K562 (cell line): Measurements from ENCODE around the gene NOD2. TPM values are rescaled to one million over a fixed set of nuclear protein-coding genes. Genes with fewer than 3 reads are reported as not detected.
A peak's percentile ranks its signal among the peaks of the same experiment; 100 is the strongest.

Experiments used
- ATAC-seq: fragments of 200-7000 bp; cut with Tn5 transposase; 3 replicates; pipeline ENCODE4 v1.9.1; 2020; ENCODE audit warnings: moderate library complexity
- BruUV-seq: library from RNA; stranded (reverse); fragments of 400-500 nt; replicated peaks from 2 replicates; lab custom pipeline; 2021; lab: Mats Ljungman, UMichigan
- CTCF ChIA-PET: fragments of 300-600 bp; formaldehyde crosslinking; extraction: SDS; loops from one replicate; lab custom pipeline; 2021; ENCODE audit warnings: low intra/inter-chr PET ratio; lab: Yijun Ruan, JAX
- POLR2A ChIA-PET: fragments of 300-600, 350-650 bp; sonication (Branson Sonifier 250); formaldehyde crosslinking; extraction: SDS; loops from one replicate; lab custom pipeline; 2021; ENCODE audit warnings: antibody characterized with exemption, inconsistent platforms; lab: Yijun Ruan, JAX
- DNase-seq, 4 experiments: peaks; one replicate each; pipeline versions ENCODE4 v3.0.0 to v3.0.0-alpha.2; 2011 to 2018; ENCODE audit warnings: low spot score in 3 of 4, mixed read lengths in 3 of 4; ENCODE audit errors: extremely low read depth in 1 of 4
- FAIRE-seq: peaks from 2 replicates; lab custom pipeline; 2011; peaks lifted over from hg19 to GRCh38; lab: Jason Lieb, UNC
- H2AFZ ChIP-seq: 2 replicates; pipeline ENCODE4 v1.6.0; 2011; ENCODE audit warnings: low read depth, low read length, control low read depth, inconsistent platforms
- H3K27ac ChIP-seq: fragments of 200-600 bp; 3 replicates; pipeline ENCODE4 v1.8.0; 2011; ENCODE audit warnings: low read depth, mild to moderate bottlenecking, control low read depth, inconsistent platforms, low read length, moderate library complexity, mixed read lengths; ENCODE audit errors: extremely low read depth
- H3K27me3 ChIP-seq, 2 experiments: fragments of 300-600 bp in 1 of 2; 2 replicates in 1 of 2; 3 replicates in 1 of 2; pipeline versions ENCODE4 v1.6.0 to v1.8.0; 2011; ENCODE audit warnings: inconsistent platforms in 2 of 2, low read length in 2 of 2, mild to moderate bottlenecking in 1 of 2, mixed read lengths in 1 of 2, moderate library complexity in 1 of 2; ENCODE audit not compliant: control insufficient read depth in 2 of 2, insufficient read depth in 2 of 2
- H3K36me3 ChIP-seq: fragments of 300-600 bp; 3 replicates; pipeline ENCODE4 v1.8.0; 2011; ENCODE audit warnings: mild to moderate bottlenecking, low read length, inconsistent platforms; ENCODE audit not compliant: control insufficient read depth, insufficient read depth
- H3K4me1 ChIP-seq, 2 experiments: fragments of 200-600 bp in 1 of 2; replicated peaks in 1 of 2; 2 replicates in 1 of 2; 3 replicates in 1 of 2; pipeline versions ENCODE4 v1.5.1 to v1.8.0; 2011; ENCODE audit warnings: inconsistent platforms in 2 of 2, low read length in 2 of 2, mild to moderate bottlenecking in 1 of 2, mixed read lengths in 1 of 2, moderate library complexity in 1 of 2; ENCODE audit not compliant: control insufficient read depth in 2 of 2, insufficient read depth in 2 of 2
- H3K4me2 ChIP-seq: 2 replicates; pipeline ENCODE4 v1.6.1; 2011; ENCODE audit warnings: low read length, control low read depth, inconsistent platforms, mixed read lengths; ENCODE audit not compliant: insufficient read depth
- H3K4me3 ChIP-seq: fragments of 200-600 bp; sonication (generic), shearing (Covaris generic); 2 replicates; pipeline ENCODE4 v1.5.1; 2016; ENCODE audit warnings: control low read depth, inconsistent platforms
- H3K79me2 ChIP-seq: fragments of 200-600 bp; 3 replicates; pipeline ENCODE4 v1.8.0; 2011; ENCODE audit warnings: low read length, inconsistent platforms; ENCODE audit not compliant: control insufficient read depth, insufficient read depth
- H3K9ac ChIP-seq, 2 experiments: 2 replicates each; pipeline versions ENCODE4 v1.6.0 to v1.6.1; 2011; ENCODE audit warnings: low read depth in 2 of 2, low read length in 2 of 2, control low read depth in 1 of 2, inconsistent platforms in 1 of 2, mild to moderate bottlenecking in 1 of 2, mixed read lengths in 1 of 2; ENCODE audit not compliant: insufficient read depth in 1 of 2
- H3K9me1 ChIP-seq: one replicate; pipeline ENCODE4 v1.6.0; 2011; ENCODE audit warnings: inconsistent platforms, mild to moderate bottlenecking, low read length, moderate library complexity; ENCODE audit not compliant: control insufficient read depth, insufficient read depth
- H3K9me3 ChIP-seq: replicated peaks from 2 replicates; pipeline ENCODE4 v1.5.1; 2011; ENCODE audit warnings: low read depth, low read length, inconsistent platforms; ENCODE audit not compliant: control insufficient read depth, insufficient read depth
- H4K20me1 ChIP-seq: replicated peaks from 2 replicates; pipeline ENCODE4 v1.6.1; 2011; ENCODE audit warnings: low read length, inconsistent platforms, mixed read lengths; ENCODE audit not compliant: control insufficient read depth, insufficient read depth
- CUX1 ChIP-seq: fragments of 200-800 bp; sonication (Bioruptor generic); IDR thresholded peaks from 2 replicates; pipeline ENCODE4 v1.6.1; 2016; ENCODE audit warnings: missing genetic modification characterization, missing compliant biosample characterization
- E2F8 ChIP-seq: fragments of 450-650 bp; IDR thresholded peaks from 2 replicates; pipeline ENCODE4 v1.7.1; 2018; ENCODE audit warnings: mild to moderate bottlenecking, low read depth; ENCODE audit not compliant: partially characterized antibody
- NR2C1 ChIP-seq, 2 experiments: fragments of 450-650 bp; IDR thresholded peaks; 2 replicates each; pipeline ENCODE4 v1.6.1; 2017; ENCODE audit warnings: mild to moderate bottlenecking in 2 of 2, antibody characterized with exemption in 1 of 2, inconsistent platforms in 1 of 2, missing compliant biosample characterization in 1 of 2, missing genetic modification characterization in 1 of 2
- NR4A1 ChIP-seq, 2 experiments: fragments of 250-450 bp in 1 of 2; fragments of 450-650 bp in 1 of 2; sonication (Bioruptor Pico) in 1 of 2; IDR thresholded peaks; 2 replicates each; pipeline versions ENCODE4 v1.4.0 to v1.6.1; 2016 to 2020; ENCODE audit warnings: mild to moderate bottlenecking in 2 of 2, missing compliant biosample characterization in 1 of 2, missing genetic modification characterization in 1 of 2, moderate library complexity in 1 of 2
- SMARCE1 ChIP-seq: fragments of 450-650 bp; IDR thresholded peaks from 2 replicates; pipeline ENCODE4 v1.7.1; 2016; ENCODE audit warnings: mild to moderate bottlenecking
- SRSF1 ChIP-seq: fragments of 200-400 bp; formaldehyde crosslinking; IDR thresholded peaks from 2 replicates; pipeline ENCODE4 v1.6.1; 2017; ENCODE audit warnings: mild to moderate bottlenecking, low read depth, low read length, moderate library complexity
- TBP ChIP-seq: optimal IDR thresholded peaks from 2 replicates; pipeline ENCODE3; 2011; ENCODE audit warnings: low read depth, low read length, improper control_type of control experiment
- ZNF511 ChIP-seq: sonication (generic); formaldehyde crosslinking; IDR thresholded peaks from 2 replicates; pipeline ENCODE4 v1.8.0; 2022; ENCODE audit warnings: mild to moderate bottlenecking, missing genetic modification reagents
- WGBS: fragments of 100-300 bp; shearing (Covaris generic); methylation state at CpG from one replicate; pipeline ENCODE4 v1.1.6; 2016; ENCODE audit warnings: low coverage, mixed read lengths; ENCODE audit not compliant: insufficient coverage; ENCODE audit errors: missing lambda C conversion rate; 5-methylcytosine and 5-hydroxymethylcytosine counted together
- in situ Hi-C: fragments of 300-500 bp; cut with MboI; formaldehyde crosslinking; loops from 4 replicates; pipeline ENCODE4 v1.15.0; 2018; ENCODE audit warnings: inconsistent platforms, mixed read lengths
- intact Hi-C: fragments of 100-400 bp; cut with micrococcal nuclease; formaldehyde crosslinking; loops from 2 replicates; pipeline ENCODE4 v1.14.2; 2022
- polyA plus RNA-seq, 8 experiments: library from polyadenylated mRNA; depleted of rRNA in 4 of 8; stranded (reverse) in 5 of 8; unstranded in 3 of 8; fragments of >200 nt; fragmentation: Nextera tagmentation in 2 of 8; fragmentation: Illumina TruSeq in 1 of 8; extraction: Ambion mirVana in 2 of 8; extraction: Trizol in 1 of 8; gene quantifications; 2 replicates each; pipeline versions ENCODE4 v1.2.1 to v1.2.3, GENCODE V29; 2011 to 2014; ENCODE audit warnings: inconsistent platforms in 1 of 8, missing spikeins in 1 of 8
- total RNA-seq, 7 experiments: library from RNA; depleted of rRNA in 6 of 7; stranded (reverse); fragments of >200 nt in 6 of 7; fragmentation: Illumina TruSeq in 2 of 7; extraction: Trizol in 2 of 7; gene quantifications; 2 replicates each; pipeline versions ENCODE4 v1.2.1 to v1.2.3, GENCODE V29; 2011 to 2021; ENCODE audit warnings: low replicate concordance in 1 of 7
- TF ChIP-seq, protein P1 (sequence below): fragments of 250-450 bp; sonication (Bioruptor Pico); IDR thresholded peaks from 2 replicates; pipeline ENCODE4 v1.4.0; 2020

NOD2 gene
- total and polyA plus RNA-seq, 9 of the 15 experiments (the other 6 are each of a cell fraction or from before 2014, with no cell fraction given) = 0.04 TPM; not detected in 8

DNA sequence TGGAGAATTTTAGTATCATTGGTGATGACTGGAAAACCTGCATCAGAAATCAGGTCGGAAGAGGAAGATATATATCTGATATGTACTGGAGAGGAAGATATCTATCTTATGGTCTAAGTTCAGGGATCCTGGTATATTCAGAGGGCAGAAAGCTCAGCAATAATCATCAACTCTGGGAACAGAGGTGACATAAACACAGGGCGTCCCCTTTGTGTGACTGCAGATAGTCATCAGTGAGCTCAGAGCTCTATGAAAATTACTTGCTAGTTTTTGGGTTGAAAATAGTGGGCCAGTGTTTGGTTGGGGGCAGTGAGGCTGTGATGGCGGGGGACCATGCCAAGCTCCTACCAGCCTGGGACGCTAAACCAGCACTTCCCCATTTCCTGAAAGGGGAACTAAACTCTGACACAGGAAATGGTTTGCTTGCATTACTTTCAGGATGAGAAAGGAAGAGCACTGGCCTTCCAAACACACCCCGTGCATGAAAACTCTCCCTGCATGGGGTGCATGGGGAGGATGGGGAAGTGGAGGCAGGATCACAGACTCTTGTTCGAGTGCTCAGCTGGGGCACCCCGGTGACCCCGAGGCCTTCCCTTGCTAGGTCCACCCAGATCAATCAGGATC, 15.8 kb downstream of the NOD2 start (continued):
- TF ChIP-seq E2F8 = no peak
- no peak for TF ChIP-seq TBP
- no peak for TF ChIP-seq NR2C1 (IDR thresholded peaks at IDR 0.05)
- peak; percentile 70 for TF ChIP-seq NR2C1 (tag; IDR thresholded peaks at IDR 0.05)
- no peak for TF ChIP-seq ZNF511 (CRISPR knock-in tag)

DNA sequence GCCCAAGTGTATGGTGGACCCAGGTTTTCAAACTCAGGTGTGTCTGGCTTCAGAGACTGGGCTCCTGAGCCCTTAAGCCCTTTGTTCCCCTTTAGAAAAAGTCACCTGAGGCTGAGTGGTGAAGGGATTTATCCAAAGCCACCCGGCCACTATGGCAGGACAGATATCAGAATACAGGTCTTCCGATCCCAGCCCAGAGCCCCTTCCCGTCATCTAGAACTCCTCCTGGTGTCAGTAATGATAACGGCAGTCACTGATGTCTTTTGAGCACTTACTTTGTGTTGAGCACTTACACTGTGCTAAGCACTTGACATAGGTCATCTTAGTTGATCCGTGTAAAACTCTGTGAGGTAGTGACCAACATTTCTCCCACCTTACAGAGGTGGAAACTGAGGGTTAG, 16.6 kb downstream of the NOD2 start:
- Histone ChIP-seq H3K4me2 (no peak overlapping the region), H3K9me1 (no peaks in the 10 kb centered on the region), H3K9me3 (no peaks in the 10 kb centered on the region), H3K79me2 (no peaks in the 10 kb centered on the region), H3K9ac (no peak overlapping the region), H3K4me1 (peaks cover 0 to 13% of the 10 kb centered on the region in 2 experiments; a peak in 3 of 5 replicates), H3K36me3 (no peaks in the 10 kb centered on the region), H4K20me1 (no peaks in the 10 kb centered on the region), H3K27me3 (peaks cover 12 to 39% of the 10 kb centered on the region in 2 experiments; a peak in 4 of 5 replicates), H3K27ac (no peak overlapping the region), H3K4me3 (no peak overlapping the region), H2AFZ (no peak overlapping the region)
- in situ Hi-C loops = no loop called here
- ChIA-PET CTCF (no interaction called here), POLR2A (no interaction called here)
- intact Hi-C loops = no loop called here
- 7% methylated on average over 5 of the region's 5 CpGs for WGBS
- peak; percentile 53; the same call in 2 of the 3 replicates for ATAC-seq
- FAIRE-seq = no peak
- no peak for DNase-seq
- BruUV-seq = no TSS peak
- TF ChIP-seq NR4A1 (CRISPR knock-in tag; IDR thresholded peaks at IDR 0.05) (no peak), NR4A1 (tag; IDR thresholded peaks at IDR 0.05) (no peak), SRSF1 (no peak), SMARCE1 (no peak), CUX1 (no peak)
- TF ChIP-seq, protein P1, sequence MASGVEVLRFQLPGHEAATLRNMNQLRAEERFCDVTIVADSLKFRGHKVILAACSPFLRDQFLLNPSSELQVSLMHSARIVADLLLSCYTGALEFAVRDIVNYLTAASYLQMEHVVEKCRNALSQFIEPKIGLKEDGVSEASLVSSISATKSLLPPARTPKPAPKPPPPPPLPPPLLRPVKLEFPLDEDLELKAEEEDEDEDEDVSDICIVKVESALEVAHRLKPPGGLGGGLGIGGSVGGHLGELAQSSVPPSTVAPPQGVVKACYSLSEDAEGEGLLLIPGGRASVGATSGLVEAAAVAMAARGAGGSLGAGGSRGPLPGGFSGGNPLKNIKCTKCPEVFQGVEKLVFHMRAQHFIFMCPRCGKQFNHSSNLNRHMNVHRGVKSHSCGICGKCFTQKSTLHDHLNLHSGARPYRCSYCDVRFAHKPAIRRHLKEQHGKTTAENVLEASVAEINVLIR = no peak
